Nephron progenitor cell (in vitro differentiated cells): Measurements from ENCODE around the gene GK.

ENCODE experiments used
- DNase-seq: peaks from one replicate; pipeline ENCODE4 v3.0.0; 2021
- H3K27ac Mint-ChIP-seq: 2 replicates; pipeline ENCODE4 v1.8.0; 2021; ENCODE audit warnings: mild to moderate bottlenecking, moderate library complexity, mixed read lengths
- H3K27me3 Mint-ChIP-seq: 2 replicates; pipeline ENCODE4 v1.8.0; 2021; ENCODE audit warnings: mild to moderate bottlenecking, low read depth, mixed read lengths; ENCODE audit not compliant: poor library complexity
- H3K36me3 Mint-ChIP-seq: 2 replicates; pipeline ENCODE4 v1.8.0; 2021; ENCODE audit warnings: low read depth, mixed read lengths
- H3K4me1 Mint-ChIP-seq: 2 replicates; pipeline ENCODE4 v1.8.0; 2021; ENCODE audit warnings: mixed read lengths
- H3K4me3 Mint-ChIP-seq: 2 replicates; pipeline ENCODE4 v1.8.0; 2021; ENCODE audit warnings: mild to moderate bottlenecking, moderate library complexity, mixed read lengths
- H3K9me3 Mint-ChIP-seq: 2 replicates; pipeline ENCODE4 v1.8.0; 2021; ENCODE audit warnings: mild to moderate bottlenecking, moderate library complexity, mixed read lengths
- CTCF ChIP-seq: fragments of 200-600 bp; sonication (generic); IDR thresholded peaks from 2 replicates; pipeline ENCODE4 v1.5.0; 2021; ENCODE audit warnings: antibody characterized with exemption

The GK gene

GRCh38 chrX:30618160-30618765, 35.0 kb upstream of the GK start:
- peaks cover 7% of the 10 kb centered on the region for H3K36me3 Mint-ChIP-seq
- TF ChIP-seq CTCF = no peak
- H3K27me3 Mint-ChIP-seq = no peaks in the 10 kb centered on the region
- no peaks in the 10 kb centered on the region for H3K4me1 Mint-ChIP-seq
- no peak overlapping the region for H3K27ac Mint-ChIP-seq
- H3K4me3 Mint-ChIP-seq = no peak overlapping the region
- H3K9me3 Mint-ChIP-seq = peaks cover 50% of the 10 kb centered on the region
- no peak for DNase-seq

- H3K27ac Mint-ChIP-seq = no peak overlapping the region
- H3K27me3 Mint-ChIP-seq = no peaks in the 10 kb centered on the region
- DNase-seq = no peak
Observed at GRCh38 chrX:30620125-30620524, 33.1 kb upstream of the GK start.

GRCh38 chrX:30620980-30621618, 32.1 kb upstream of the GK start:
- Mint-ChIP-seq H3K9me3 (peaks cover 62% of the 10 kb centered on the region), H3K27me3 (no peaks in the 10 kb centered on the region), H3K4me3 (no peak overlapping the region), H3K4me1 (no peaks in the 10 kb centered on the region), H3K27ac (no peak overlapping the region), H3K36me3 (peaks cover 7% of the 10 kb centered on the region)
- no peak for TF ChIP-seq CTCF
- DNase-seq = no peak

More at GRCh38 chrX:30620125-30620524, 33.1 kb upstream of the GK start:
- Mint-ChIP-seq H3K36me3 (peaks cover 7% of the 10 kb centered on the region), H3K9me3 (peaks cover 66% of the 10 kb centered on the region), H3K4me1 (no peaks in the 10 kb centered on the region), H3K4me3 (no peak overlapping the region)
- no peak for TF ChIP-seq CTCF

- no peaks in the 10 kb centered on the region for H3K4me1 Mint-ChIP-seq
- DNase-seq = no peak
- no peak for TF ChIP-seq CTCF
- no peak overlapping the region for H3K4me3 Mint-ChIP-seq
- H3K27me3 Mint-ChIP-seq = no peaks in the 10 kb centered on the region
- no peak overlapping the region for H3K27ac Mint-ChIP-seq
- H3K36me3 Mint-ChIP-seq = peaks cover 7% of the 10 kb centered on the region
- peaks cover 52% of the 10 kb centered on the region for H3K9me3 Mint-ChIP-seq
Observed at GRCh38 chrX:30622361-30622760, 30.9 kb upstream of the GK start.

- Mint-ChIP-seq H3K4me3 (no peak overlapping the region), H3K9me3 (peaks cover 32% of the 10 kb centered on the region), H3K27me3 (no peaks in the 10 kb centered on the region), H3K27ac (no peak overlapping the region), H3K36me3 (peaks cover 7% of the 10 kb centered on the region), H3K4me1 (no peaks in the 10 kb centered on the region)
- TF ChIP-seq CTCF = no peak
- no peak for DNase-seq
Observed at GRCh38 chrX:30626402-30626801, 26.8 kb upstream of the GK start.
